Activated naive CD4-positive, alpha-beta T cell treated with anti-CD3 and anti-CD28 coated beads, Interleukin-2, amount 10 ng/mL, durations not matched to agents 7 days and 5 days (primary cell): ENCODE results near the gene RAB40C.

Experiments used
- CTCF ChIA-PET: fragments of 350-600 bp; sonication (Branson Sonifier 250); formaldehyde crosslinking; loops from one replicate; lab custom pipeline; 2021; ENCODE audit warnings: antibody characterized with exemption; lab: Charles Lee
- DNase-seq: peaks from one replicate; pipeline ENCODE4 v3.0.0-alpha.2; 2020
- H3K27ac Mint-ChIP-seq: one replicate; pipeline ENCODE4 v1.8.0; 2021; ENCODE audit warnings: mild to moderate bottlenecking, moderate library complexity, mixed read lengths
- H3K27me3 Mint-ChIP-seq: one replicate; pipeline ENCODE4 v1.8.0; 2021; ENCODE audit warnings: mild to moderate bottlenecking, mixed read lengths
- H3K36me3 Mint-ChIP-seq: one replicate; pipeline ENCODE4 v1.8.0; 2021; ENCODE audit warnings: mixed read lengths
- H3K4me1 Mint-ChIP-seq: one replicate; pipeline ENCODE4 v1.8.0; 2021; ENCODE audit warnings: mixed read lengths
- H3K4me3 Mint-ChIP-seq: one replicate; pipeline ENCODE4 v1.8.0; 2021; ENCODE audit warnings: mild to moderate bottlenecking, moderate library complexity, mixed read lengths
- H3K9me3 Mint-ChIP-seq: one replicate; pipeline ENCODE4 v1.8.0; 2021; ENCODE audit warnings: mixed read lengths

RAB40C gene

GRCh38 chr16:674214-674881 lies 84.5 kb downstream of the RAB40C start:
- Mint-ChIP-seq H3K4me3 (no peak overlapping the region), H3K9me3 (no peaks in the 10 kb centered on the region), H3K27ac (no peak overlapping the region), H3K36me3 (peaks cover 7% of the 10 kb centered on the region), H3K27me3 (peaks cover 33% of the 10 kb centered on the region), H3K4me1 (peaks cover 15% of the 10 kb centered on the region)
- no peak for DNase-seq
- CTCF ChIA-PET, result no interaction called here

DNA sequence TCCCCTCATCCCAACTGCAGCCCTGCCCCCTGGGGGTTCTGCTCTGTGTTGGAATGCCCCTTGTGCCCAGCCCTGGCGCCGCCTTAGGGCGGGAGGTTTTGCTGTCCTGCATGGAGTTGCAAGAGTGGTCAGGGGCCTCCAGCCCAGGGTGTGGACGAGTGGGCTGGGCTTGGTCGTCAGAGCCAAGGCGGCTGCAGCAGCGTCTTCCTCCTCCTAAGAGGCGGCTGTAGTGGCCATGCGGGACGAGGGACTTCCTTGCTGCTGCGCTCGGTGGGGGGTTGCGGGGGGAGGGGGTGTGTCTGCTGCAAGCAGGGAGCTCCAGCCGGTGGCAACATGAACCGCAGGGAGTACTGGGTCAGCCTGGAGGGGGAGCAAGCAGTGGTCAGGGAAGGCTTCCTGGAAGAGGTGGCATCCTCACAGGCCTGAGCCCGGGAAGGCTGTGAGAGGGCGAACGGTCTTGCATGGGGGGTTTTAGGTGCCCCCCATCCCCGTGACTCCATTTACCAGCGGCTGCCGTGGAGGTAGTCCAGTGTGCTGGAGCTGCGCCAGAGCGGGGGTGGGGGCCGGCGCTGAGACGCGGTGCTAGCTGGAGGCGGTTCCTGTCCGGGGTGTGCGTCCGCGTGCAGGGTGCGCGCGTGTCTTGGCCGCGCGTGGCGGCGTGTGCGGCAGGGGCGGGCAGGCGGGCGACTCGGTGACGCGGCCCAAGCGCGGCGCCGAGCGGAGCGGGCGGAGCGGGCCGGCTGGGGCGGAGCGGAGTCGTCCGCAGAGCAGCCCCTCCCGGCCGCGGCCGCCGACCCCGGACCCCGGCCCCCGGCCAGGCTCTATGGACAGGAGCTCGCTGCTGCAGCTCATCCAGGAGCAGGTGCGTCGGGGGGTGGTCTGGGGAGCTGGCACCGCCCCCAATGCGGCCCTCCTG lies 85.4 kb downstream of the RAB40C start, which contains the start of gene RHBDL1:
TSS of gene RHBDL1 (plus strand) at position 704 of the 916 bp plus-strand sequence. CDS start at position 824, 120 bp downstream.
- H3K9me3 Mint-ChIP-seq, result no peaks in the 10 kb centered on the region
- H3K27me3 Mint-ChIP-seq, result peaks cover 33% of the 10 kb centered on the region
- CTCF ChIA-PET, result no interaction called here
- H3K27ac Mint-ChIP-seq, result no peak within 1 kb of the TSS
- peaks cover 7% of the 10 kb centered on the region for H3K36me3 Mint-ChIP-seq
- H3K4me3 Mint-ChIP-seq, result no peak within 1 kb of the TSS
- H3K4me1 Mint-ChIP-seq, result peaks cover 13% of the 10 kb centered on the region
- no peak for DNase-seq

GRCh38 chr16:675884-676564 lies 86.2 kb downstream of the RAB40C start:
- H3K27ac Mint-ChIP-seq, result no peak overlapping the region
- peaks cover 16% of the 10 kb centered on the region for H3K4me1 Mint-ChIP-seq
- H3K9me3 Mint-ChIP-seq, result no peaks in the 10 kb centered on the region
- peaks cover 33% of the 10 kb centered on the region for H3K27me3 Mint-ChIP-seq
- H3K36me3 Mint-ChIP-seq, result peaks cover 8% of the 10 kb centered on the region
- H3K4me3 Mint-ChIP-seq, result no peak overlapping the region
- CTCF ChIA-PET, result no interaction called here
- no peak for DNase-seq

DNA sequence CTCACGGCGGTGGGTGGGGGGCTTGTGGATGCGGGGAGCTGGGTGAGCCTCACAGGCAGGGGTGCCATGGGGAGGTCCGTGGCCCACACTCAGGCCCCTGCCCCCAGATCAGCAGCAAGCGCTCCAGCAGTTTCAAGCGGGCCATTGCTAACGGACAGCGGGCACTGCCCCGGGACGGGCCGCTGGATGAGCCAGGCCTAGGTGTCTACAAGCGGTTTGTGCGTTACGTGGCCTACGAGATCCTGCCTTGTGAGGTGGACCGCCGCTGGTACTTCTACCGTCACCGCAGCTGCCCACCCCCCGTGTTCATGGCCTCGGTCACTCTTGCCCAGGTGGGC lies 86.7 kb downstream of the RAB40C start:
- Mint-ChIP-seq H3K4me3 (no peak overlapping the region), H3K27ac (no peak overlapping the region), H3K9me3 (no peaks in the 10 kb centered on the region), H3K36me3 (peaks cover 9% of the 10 kb centered on the region), H3K27me3 (peaks cover 33% of the 10 kb centered on the region), H3K4me1 (peaks cover 21% of the 10 kb centered on the region)
- CTCF ChIA-PET, result no interaction called here
- DNase-seq, result no peak

- CTCF ChIA-PET, result no interaction called here
- Mint-ChIP-seq H3K9me3 (no peaks in the 10 kb centered on the region), H3K36me3 (peaks cover 13% of the 10 kb centered on the region), H3K4me3 (no peak overlapping the region), H3K27me3 (peaks cover 33% of the 10 kb centered on the region), H3K27ac (no peak overlapping the region), H3K4me1 (peaks cover 24% of the 10 kb centered on the region)
- peak; percentile 61 for DNase-seq
Observed at GRCh38 chr16:676913-677312, 87.0 kb downstream of the RAB40C start.

- CTCF ChIA-PET, result no interaction called here
- Mint-ChIP-seq H3K27ac (no peak overlapping the region), H3K27me3 (peaks cover 33% of the 10 kb centered on the region), H3K9me3 (no peaks in the 10 kb centered on the region), H3K4me3 (no peak overlapping the region), H3K4me1 (peaks cover 28% of the 10 kb centered on the region), H3K36me3 (peaks cover 18% of the 10 kb centered on the region)
- DNase-seq, result no peak
Observed at GRCh38 chr16:677316-678190, 87.7 kb downstream of the RAB40C start.

DNA sequence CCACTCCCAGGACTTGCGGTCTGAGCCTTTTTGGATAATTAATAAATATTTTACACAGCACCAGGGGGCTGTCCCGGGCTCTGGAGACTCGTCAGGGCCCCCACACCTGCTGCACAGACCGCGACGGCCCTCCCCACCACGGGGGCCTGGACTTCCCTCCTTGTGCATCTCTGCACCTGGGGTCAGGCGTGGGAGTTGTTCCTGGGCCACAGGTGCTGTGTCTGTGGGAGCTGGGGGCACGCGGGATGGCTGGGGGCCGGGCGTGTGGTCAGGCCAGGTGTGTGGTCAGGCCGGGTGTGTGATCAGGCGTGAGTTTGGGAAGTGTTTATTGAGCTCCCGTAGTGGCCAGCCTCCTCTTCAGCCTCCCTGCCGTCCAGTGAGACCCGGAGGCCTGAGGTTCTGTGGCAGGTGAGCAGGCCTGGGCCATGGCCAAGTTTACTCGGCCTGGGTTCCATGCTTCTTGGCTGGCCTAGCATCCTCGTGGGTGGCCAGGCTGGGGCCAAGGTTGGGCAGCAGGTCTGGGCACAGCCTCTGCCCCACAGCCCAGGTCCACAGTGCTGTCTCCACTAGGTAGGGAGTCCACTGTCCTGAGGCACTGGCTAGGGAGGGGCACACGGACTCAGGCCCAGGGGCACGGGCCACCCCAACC lies 88.5 kb downstream of the RAB40C start:
- CTCF ChIA-PET, result no interaction called here
- Mint-ChIP-seq H3K4me3 (no peak overlapping the region), H3K27me3 (peaks cover 33% of the 10 kb centered on the region), H3K27ac (no peak overlapping the region), H3K4me1 (peaks cover 35% of the 10 kb centered on the region), H3K36me3 (peaks cover 15% of the 10 kb centered on the region), H3K9me3 (no peaks in the 10 kb centered on the region)
- DNase-seq, result no peak
